SK-N-SH (cell line): Measurements from ENCODE around the gene BEGAIN. TPM values are rescaled to one million over a fixed set of nuclear protein-coding genes. Genes with fewer than 3 reads are reported as not detected.
A peak's percentile ranks its signal among the peaks of the same experiment; 100 is the strongest.

Experiments used
- CTCF ChIA-PET: fragments of 300-600, 350-600 bp; formaldehyde crosslinking; extraction: SDS; loops from one replicate; lab custom pipeline; 2021; lab: Yijun Ruan, JAX
- POLR2A ChIA-PET: fragments of 350-600 bp; sonication (Branson Sonifier 250); formaldehyde crosslinking; extraction: SDS; loops from one replicate; lab custom pipeline; 2020; ENCODE audit warnings: antibody characterized with exemption, inconsistent platforms; lab: Yijun Ruan, JAX
- DNase-seq: peaks from one replicate; pipeline ENCODE4 v3.0.0; 2012
- H2AFZ ChIP-seq: fragments of 200-600 bp; sonication (generic); 2 replicates; pipeline ENCODE4 v1.8.1; 2016; ENCODE audit warnings: antibody characterized with exemption, mild to moderate bottlenecking, low read depth
- H3F3A ChIP-seq: fragments of 200-600 bp; sonication (generic); replicated peaks from 2 replicates; pipeline ENCODE3; 2016; ENCODE audit warnings: antibody characterized with exemption, mild to moderate bottlenecking; ENCODE audit not compliant: insufficient read depth
- H3K27ac ChIP-seq, 2 experiments: fragments of 200-500 bp in 1 of 2; fragments of 200-600 bp in 1 of 2; sonication (Bioruptor generic) in 1 of 2; sonication (generic), shearing (Covaris generic) in 1 of 2; 2 replicates each; pipeline versions ENCODE4 v1.5.1 to v1.6.1; 2014 to 2016; ENCODE audit warnings: low read depth in 2 of 2, inconsistent platforms in 1 of 2, low read length in 1 of 2, mild to moderate bottlenecking in 1 of 2, mixed read lengths in 1 of 2
- H3K27me3 ChIP-seq: fragments of 200-600 bp; sonication (generic), shearing (Covaris generic); 2 replicates; pipeline ENCODE4 v1.6.1; 2016; ENCODE audit warnings: mixed run types; ENCODE audit not compliant: insufficient read depth
- H3K36me3 ChIP-seq, 2 experiments: fragments of 200-500 bp in 1 of 2; fragments of 200-600 bp in 1 of 2; sonication (Bioruptor generic) in 1 of 2; sonication (generic) in 1 of 2; replicated peaks in 1 of 2; 2 replicates each; pipeline versions ENCODE3 to v1.5.1; 2014 to 2016; ENCODE audit warnings: low read length in 1 of 2, mild to moderate bottlenecking in 1 of 2; ENCODE audit not compliant: insufficient read depth in 2 of 2, control insufficient read depth in 1 of 2
- H3K4me1 ChIP-seq, 2 experiments: fragments of 200-500 bp in 1 of 2; fragments of 200-600 bp in 1 of 2; sonication (Bioruptor generic) in 1 of 2; sonication (generic), shearing (Covaris generic) in 1 of 2; 2 replicates each; pipeline versions ENCODE4 v1.5.1 to v1.6.1; 2014 to 2016; ENCODE audit warnings: low read depth in 1 of 2, low read length in 1 of 2, mixed run types in 1 of 2; ENCODE audit not compliant: insufficient read depth in 2 of 2, control insufficient read depth in 1 of 2
- H3K4me2 ChIP-seq: fragments of 200-600 bp; sonication (generic), shearing (Covaris generic); 2 replicates; pipeline ENCODE4 v1.6.1; 2017; ENCODE audit warnings: mixed run types
- H3K4me3 ChIP-seq, 2 experiments: fragments of 200-500 bp in 1 of 2; fragments of 200-600 bp in 1 of 2; sonication (Bioruptor generic) in 1 of 2; sonication (generic), shearing (Covaris generic) in 1 of 2; 2 replicates each; pipeline versions ENCODE4 v1.5.1 to v1.8.1; 2014 to 2016; ENCODE audit warnings: low read depth in 2 of 2, inconsistent platforms in 1 of 2, low read length in 1 of 2, mild to moderate bottlenecking in 1 of 2, mixed read lengths in 1 of 2, moderate library complexity in 1 of 2
- H3K79me2 ChIP-seq: fragments of 200-600 bp; sonication (generic); 2 replicates; pipeline ENCODE4 v1.8.1; 2017; ENCODE audit warnings: mild to moderate bottlenecking; ENCODE audit not compliant: insufficient read depth
- H3K9ac ChIP-seq: fragments of 200-600 bp; sonication (generic); 2 replicates; pipeline ENCODE4 v1.6.1; 2017; ENCODE audit warnings: mixed run types
- H3K9me2 ChIP-seq: fragments of 200-600 bp; sonication (generic); 2 replicates; pipeline ENCODE4 v1.6.1; 2017; ENCODE audit warnings: mixed run types
- H3K9me3 ChIP-seq: fragments of 200-600 bp; sonication (generic); 2 replicates; pipeline ENCODE4 v1.6.1; 2017; ENCODE audit warnings: mixed run types, mild to moderate bottlenecking, moderate library complexity
- H4K20me1 ChIP-seq: fragments of 200-600 bp; sonication (generic); 2 replicates; pipeline ENCODE4 v1.6.1; 2017; ENCODE audit warnings: mild to moderate bottlenecking, mixed run types; ENCODE audit not compliant: insufficient read depth
- CHD2 ChIP-seq: fragments of 150-350 bp; IDR thresholded peaks from 2 replicates; pipeline ENCODE4 v1.6.1; 2018; ENCODE audit warnings: low read length; ENCODE audit not compliant: partially characterized antibody
- GABPA ChIP-seq: IDR thresholded peaks from 2 replicates; pipeline ENCODE4 v1.4.0; 2012; ENCODE audit warnings: low read depth, mild to moderate bottlenecking
- JUND ChIP-seq: IDR thresholded peaks from 2 replicates; pipeline ENCODE4 v1.4.0; 2012
- MAX ChIP-seq: IDR thresholded peaks from 2 replicates; pipeline ENCODE4 v1.4.0; 2012; ENCODE audit warnings: low read depth
- MXI1 ChIP-seq: IDR thresholded peaks from 2 replicates; pipeline ENCODE4 v1.6.1; 2012; ENCODE audit warnings: mild to moderate bottlenecking, low read depth, low read length, improper control_type of control experiment
- RAD21 ChIP-seq: IDR thresholded peaks from 2 replicates; pipeline ENCODE4 v1.6.1; 2012; ENCODE audit warnings: mild to moderate bottlenecking, low read length
- RXRA ChIP-seq: IDR thresholded peaks from 2 replicates; pipeline ENCODE4 v1.4.0; 2012; ENCODE audit warnings: low read depth, mild to moderate bottlenecking, borderline replicate concordance
- SIN3A ChIP-seq: IDR thresholded peaks from 2 replicates; pipeline ENCODE4 v1.6.1; 2012; ENCODE audit warnings: low read depth, mild to moderate bottlenecking, low read length, moderate library complexity, borderline replicate concordance
- USF1 ChIP-seq: IDR thresholded peaks from 2 replicates; pipeline ENCODE4 v1.4.0; 2012; ENCODE audit warnings: low read depth, borderline replicate concordance
- WGBS: methylation state at CpG from one replicate; pipeline ENCODE4 v1.1.6; 2017; ENCODE audit warnings: low lambda C conversion rate; 5-methylcytosine and 5-hydroxymethylcytosine counted together
- polyA plus RNA-seq, 3 experiments: library from polyadenylated mRNA; depleted of rRNA; stranded (reverse); fragments of >200 nt; gene quantifications; 2 replicates each; pipeline ENCODE4 v1.2.3, GENCODE V29; 2012

The BEGAIN gene
- polyA plus RNA-seq, 1 of the 3 experiments (the other 2 are of a cell fraction) = 4.2 TPM

DNA sequence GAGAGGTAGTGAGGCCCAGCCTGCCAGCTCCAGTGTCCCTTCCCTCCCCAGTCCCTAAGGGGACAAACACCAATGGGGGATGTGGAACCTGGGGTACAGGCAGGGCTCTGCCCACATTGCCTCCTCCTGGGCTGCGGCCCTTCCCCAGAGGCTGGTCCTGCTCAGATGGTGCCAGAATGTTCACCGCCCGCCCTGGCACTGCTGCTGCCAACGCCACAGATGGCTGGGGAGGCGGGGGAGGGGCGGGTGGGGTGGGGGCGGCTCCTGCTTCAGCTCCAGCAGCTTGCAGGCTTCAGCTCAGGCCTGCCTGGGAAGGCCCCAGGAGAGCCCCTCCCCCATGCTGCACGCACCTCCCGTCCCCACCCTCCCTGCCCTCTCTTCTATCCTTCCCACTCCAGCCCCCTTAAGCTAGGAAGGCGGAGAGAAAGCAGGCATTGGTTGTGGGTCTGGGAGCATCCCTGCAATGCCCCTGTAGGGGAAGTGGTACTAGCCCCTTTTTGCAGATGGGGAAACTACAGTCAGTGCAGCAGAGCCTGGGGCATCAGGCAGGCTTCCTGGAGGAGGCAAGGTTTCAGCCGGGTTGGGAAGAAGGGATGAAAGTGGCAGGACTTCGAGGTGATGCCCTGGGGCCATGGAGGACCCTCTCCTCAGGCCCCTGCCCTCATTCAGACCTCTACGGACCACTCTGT, 2.0 kb upstream of the BEGAIN start:
- ChIA-PET CTCF (interaction anchor here (0.8 to 2.4 kb wide), 11 partner anchors 19 to 1039 kb away, joined by 3 to 13 read pairs (median 6); no protein-coding TSS in a partner anchor), POLR2A (interaction anchor here (0.6 to 1.8 kb wide), 7 partner anchors 11 to 182 kb away, joined by 3 to 5 read pairs (median 5); no protein-coding TSS in a partner anchor)
- Histone ChIP-seq H3K4me2 (no peak overlapping the region), H3K4me3 (no peak overlapping the region), H3K4me1 (peaks cover 4 to 46% of the 10 kb centered on the region in 2 experiments; a peak in 3 of 4 replicates), H4K20me1 (no peaks in the 10 kb centered on the region), H3K79me2 (no peaks in the 10 kb centered on the region), H3K9me2 (no peaks in the 10 kb centered on the region), H3K9ac (no peak overlapping the region), H3K9me3 (no peaks in the 10 kb centered on the region), H3F3A (no peaks in the 10 kb centered on the region), H3K36me3 (no peaks in the 10 kb centered on the region), H2AFZ (no peak overlapping the region), H3K27ac (peak overlapping the region in 1 of 2 experiments; percentile 91; a peak in 2 of 4 replicates), H3K27me3 (peaks cover 4% of the 10 kb centered on the region; the same call in 1 of the 2 replicates)
- peak; percentile 85 for DNase-seq
- 68% methylated on average over 7 of the region's 13 CpGs for WGBS
- TF ChIP-seq CHD2 (peak; percentile 7), JUND (no peak)

GRCh38 chr14:100588671-100589070, 1.5 kb upstream of the BEGAIN start:
- WGBS = 85% methylated on average over 10 of the region's 10 CpGs
- peaks cover 4% of the 10 kb centered on the region; the same call in 1 of the 2 replicates for H3K27me3 ChIP-seq
- H3K79me2 ChIP-seq = no peaks in the 10 kb centered on the region
- H3K4me1 ChIP-seq = peaks cover 4 to 46% of the 10 kb centered on the region in 2 experiments; a peak in 3 of 4 replicates
- TF ChIP-seq MAX (no peak), JUND (no peak), RAD21 (no peak), RXRA (no peak), USF1 (no peak), GABPA (no peak), SIN3A (no peak), MXI1 (no peak), CHD2 (no peak)
- H3K36me3 ChIP-seq = no peaks in the 10 kb centered on the region
- no peak overlapping the region for H3K4me3 ChIP-seq
- H3F3A ChIP-seq = no peaks in the 10 kb centered on the region
- H3K9me2 ChIP-seq = no peaks in the 10 kb centered on the region
- no peak overlapping the region for H2AFZ ChIP-seq
- no peaks in the 10 kb centered on the region for H3K9me3 ChIP-seq
- POLR2A ChIA-PET = interaction anchor here (0.6 to 1.8 kb wide), 9 partner anchors 11 to 182 kb away, joined by 3 to 8 read pairs (median 5); no protein-coding TSS in a partner anchor
- CTCF ChIA-PET = interaction anchor here (0.8 to 2.4 kb wide), 12 partner anchors 11 to 1040 kb away, joined by 3 to 13 read pairs (median 6); no protein-coding TSS in a partner anchor
- H3K4me2 ChIP-seq = no peak overlapping the region
- no peak for DNase-seq
- H3K9ac ChIP-seq = no peak overlapping the region
- peak overlapping the region in 1 of 2 experiments; percentile 91; a peak in 2 of 4 replicates for H3K27ac ChIP-seq
- H4K20me1 ChIP-seq = no peaks in the 10 kb centered on the region
